Measurements from ENCODE around the gene FRMD4A.

FRMD4A gene

DNA sequence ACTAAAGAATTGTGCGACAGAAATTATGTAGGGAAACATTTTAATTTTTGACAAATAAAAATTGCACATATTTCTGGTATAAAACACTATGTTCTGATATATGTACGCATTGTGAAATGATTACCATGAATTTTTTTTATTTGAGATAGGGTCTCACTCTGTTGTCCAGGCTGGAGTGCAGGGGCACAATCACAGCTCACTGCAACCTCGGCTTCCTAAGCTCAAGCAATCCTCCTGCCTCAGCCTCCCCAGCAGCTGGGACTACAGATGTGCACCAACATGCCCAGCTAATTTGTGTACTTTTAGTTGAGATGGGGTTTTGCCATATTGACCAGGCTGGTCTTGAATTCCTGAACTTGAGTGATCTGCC, 149.2 kb downstream of the FRMD4A start:
- DNase-seq: no peak

DNA sequence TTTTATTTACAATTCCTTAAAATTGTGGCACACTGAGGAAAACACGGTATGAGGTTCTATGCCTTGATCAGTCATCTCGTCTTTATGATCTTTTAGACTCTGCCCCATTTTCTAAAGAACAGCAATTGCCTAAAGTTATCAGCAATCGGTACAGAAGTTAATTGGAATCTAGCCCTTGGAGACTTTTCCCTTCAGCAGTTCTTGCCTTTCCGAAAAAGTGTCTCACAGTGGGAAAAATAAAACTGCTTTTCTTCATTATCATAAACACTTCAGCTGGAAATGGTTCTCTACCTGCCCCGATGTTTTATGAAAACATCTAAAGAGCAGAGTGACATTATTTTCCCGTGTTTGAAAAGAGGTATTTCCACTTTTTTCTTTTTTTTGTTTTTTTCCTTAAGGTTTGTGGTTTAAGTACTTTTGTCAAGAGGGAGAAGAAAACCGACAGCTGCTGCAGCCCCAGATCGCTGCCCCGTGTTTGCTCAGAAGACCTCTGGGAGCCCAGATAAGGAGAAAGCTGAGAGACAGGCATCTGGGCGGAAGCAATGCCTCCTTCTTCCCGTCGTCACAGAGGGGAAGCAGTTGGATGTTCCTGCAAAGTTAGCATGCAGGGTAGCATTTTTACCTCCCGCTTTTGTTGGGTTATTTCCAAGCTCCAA, 149.7 kb downstream of the FRMD4A start:
- DNase-seq: no peak

DNA sequence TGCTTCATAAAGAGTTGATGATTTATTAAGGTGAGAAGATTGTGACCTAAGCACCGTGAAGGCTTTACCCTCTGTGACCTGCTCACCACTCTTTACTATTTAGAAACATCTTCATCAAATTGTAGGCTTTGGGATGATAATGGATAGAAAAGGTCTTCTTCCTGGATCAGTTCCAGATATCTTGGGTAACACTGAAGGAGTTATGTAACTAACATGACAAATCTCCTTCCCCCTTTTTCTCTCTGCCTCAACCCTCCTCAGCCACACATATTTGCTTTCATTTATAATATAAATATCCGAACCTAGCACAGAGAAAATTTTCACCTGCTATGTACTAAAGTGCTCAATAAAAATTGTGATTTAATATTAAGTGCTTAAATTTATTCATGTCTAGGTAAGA, 151.5 kb downstream of the FRMD4A start:
- DNase-seq: no peak

DNA sequence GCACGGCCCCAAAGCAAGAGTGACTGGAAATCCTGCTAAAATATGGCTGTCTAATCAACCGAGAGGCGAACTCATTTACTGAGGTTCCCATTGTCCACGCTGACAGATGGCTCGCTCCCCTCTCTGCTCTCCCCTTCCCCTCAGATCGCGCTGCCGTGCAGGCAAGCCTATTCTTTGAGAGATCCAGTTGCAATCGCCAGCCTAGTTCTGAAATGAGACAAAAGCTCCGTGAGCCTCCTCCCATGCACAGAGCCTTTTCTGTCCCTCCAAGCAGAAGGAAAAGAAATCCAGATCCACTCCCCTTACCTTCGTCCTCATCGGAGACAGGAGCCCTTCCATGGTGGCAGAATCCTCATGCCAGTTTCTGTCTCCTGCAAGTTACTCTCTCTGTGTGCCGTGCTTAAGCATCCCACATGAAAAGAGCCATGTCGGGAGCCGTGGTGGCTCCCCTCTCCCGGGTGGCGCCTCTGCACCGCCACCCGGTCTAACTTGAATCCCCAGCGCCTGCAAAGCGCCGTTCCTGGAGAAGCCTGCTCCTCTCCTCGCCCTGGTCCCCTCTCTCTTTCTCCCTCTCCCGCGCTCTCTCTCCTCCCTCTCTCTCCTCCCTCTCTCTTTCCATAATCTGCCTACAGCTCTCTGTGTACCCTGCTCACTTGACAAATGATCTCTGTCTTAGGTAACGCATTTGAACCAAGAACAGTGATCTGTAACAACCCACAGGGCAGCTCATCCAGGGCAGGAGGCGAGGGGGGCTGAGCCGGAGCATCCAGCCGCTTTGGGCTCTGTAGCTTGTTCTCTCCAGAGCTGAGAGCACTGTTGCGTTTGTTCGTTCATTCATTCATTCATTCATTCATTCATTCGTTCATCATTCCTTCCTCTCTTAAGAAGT, 156.8 kb downstream of the FRMD4A start:
- no peak for DNase-seq

DNA sequence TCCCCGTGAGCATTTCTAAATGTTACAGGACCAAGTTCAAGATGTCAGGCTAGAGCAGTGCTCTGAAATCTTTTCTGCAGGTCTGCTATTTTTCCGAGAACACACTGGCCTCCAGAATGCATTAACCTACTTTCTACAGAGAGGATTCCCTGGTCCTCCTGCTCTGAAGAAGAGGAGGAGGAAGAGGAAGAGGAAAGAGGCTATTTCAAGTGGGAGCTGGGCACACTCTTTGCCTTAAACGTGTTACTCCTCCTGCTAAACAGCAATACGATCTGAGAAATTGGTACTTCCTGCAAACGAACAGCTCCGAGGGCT, 157.4 kb downstream of the FRMD4A start:
- DNase-seq: no peak

DNA sequence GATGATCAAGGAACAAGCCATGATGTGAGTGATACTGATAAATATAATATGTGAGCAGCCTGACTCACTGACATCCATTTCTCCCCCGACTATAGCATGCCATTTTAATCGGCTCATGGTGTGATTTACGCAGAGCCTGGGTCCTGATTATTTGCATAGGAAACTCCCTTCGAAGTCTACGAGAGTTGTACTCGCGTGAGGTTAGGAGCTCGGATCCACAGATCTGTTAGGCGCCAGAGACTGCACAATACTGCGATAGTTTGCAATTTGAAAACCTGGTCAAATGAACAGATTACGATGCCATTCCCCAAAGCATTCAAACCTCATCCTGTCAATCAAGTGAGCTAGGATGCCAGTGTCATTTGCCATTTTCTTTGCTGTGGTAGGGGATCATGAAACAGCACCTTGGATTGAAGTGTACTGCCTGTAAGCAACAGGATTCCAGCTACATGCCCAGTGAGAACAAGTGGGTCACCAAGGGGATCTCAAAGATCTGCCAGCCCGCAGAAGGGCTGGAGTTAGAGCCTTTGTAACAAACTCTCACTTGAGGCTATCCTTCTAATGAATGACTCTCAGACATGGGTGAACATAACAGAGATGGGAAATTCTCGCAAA, 158.3 kb downstream of the FRMD4A start:
- DNase-seq: no peak

DNA sequence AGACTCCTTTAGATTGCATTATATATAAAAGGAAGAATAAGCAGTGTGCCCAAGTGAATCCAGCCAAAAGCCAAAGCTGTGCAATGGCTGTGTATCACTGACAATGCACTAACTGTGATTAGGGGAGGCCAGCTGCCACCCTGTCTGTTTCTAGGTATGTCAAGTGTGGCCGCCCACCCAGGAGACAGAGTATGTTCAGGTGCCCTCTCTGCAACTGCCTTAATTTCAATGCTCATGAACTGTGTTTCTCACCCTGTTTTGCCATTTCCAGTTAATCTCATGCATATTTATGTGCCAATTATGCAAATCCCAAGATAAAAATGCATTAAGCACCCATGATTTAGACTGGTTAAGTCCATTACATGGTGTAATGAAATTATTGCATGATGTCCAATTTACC, 159.4 kb downstream of the FRMD4A start:
- no peak for DNase-seq

DNA sequence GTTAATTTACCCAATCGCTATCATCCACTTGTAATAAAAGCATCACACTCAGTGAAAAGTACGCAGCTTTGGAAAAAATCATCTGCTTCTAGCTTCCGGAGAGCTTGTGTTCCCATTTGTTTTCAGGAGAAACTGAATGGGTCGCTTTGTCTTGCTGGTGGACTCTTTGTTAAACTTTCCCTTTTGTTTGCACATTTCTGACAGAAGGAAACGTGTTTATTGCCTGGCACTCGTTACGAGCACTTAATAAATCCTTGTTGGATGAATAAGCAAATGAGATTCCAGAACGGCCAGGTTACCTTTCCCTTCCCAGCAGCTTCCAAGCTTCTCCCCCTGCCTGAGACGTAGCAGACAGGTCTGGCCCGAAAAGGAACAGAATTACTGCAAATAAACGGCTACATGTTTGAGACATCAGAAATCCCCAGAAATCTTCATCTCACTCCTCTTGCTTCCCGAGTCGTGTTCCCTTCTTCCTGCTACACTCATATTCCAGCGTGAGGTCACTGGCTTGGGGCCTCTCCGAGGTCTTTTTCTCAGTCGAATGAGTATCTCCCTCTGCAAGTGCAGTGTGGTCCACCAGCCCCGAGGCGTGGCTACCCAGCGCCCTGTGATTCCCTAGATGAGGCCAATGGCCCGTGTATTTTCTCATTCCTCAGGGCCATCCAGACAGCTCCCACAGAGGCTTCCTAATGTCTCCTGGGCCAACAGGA, 167.2 kb downstream of the FRMD4A start:
- DNase-seq: no peak

DNA sequence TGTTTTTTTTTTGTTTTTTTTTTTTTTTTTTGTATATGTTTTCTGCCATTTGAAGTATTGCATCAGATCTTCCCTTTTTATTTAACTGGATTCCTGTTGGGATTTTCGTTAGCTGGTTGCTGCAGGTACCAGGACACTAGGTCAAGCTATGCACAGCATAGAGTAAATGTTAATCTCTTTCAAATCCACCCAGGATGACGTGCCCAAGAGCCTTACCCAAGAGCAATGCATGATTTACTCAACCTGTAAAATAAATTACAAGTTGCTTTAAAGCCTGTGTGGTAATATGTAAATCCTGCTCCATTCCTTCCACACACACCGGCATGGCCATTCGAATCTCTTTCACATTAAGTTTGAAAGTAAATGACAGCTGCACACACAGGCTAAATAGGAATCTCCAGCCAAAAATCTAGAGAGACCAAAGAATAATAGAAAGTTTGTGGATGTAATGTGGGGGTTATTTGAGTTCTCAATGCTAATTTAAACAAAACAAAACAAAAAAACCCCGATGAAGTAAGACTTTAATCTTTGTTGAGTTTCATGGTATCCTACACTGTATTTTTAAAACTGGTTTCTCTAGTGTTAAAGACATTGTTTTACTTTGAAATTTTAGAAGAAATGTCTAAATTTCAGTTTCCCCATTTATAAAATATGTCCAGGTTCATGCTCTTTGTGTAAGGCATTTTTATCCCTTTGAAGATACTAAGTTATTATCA, 167.9 kb downstream of the FRMD4A start:
- DNase-seq: no peak

DNA sequence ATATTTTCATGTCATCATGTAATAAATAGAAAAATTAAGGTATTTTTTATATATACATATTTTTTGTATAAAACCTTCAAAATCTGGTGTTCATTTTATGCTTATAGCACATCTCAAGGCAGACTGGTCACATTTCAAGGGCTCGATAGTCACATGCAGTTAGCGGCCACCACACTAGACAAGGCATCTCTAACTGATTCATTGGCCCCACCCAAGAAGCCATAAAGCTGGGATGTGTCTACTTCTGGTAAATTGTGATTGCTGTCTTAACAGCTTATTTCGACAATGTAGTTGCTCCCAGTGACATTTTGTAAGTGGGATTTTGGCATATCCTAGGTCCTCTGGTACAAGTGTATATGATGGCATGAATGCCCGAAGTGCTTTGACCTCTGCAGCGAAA, 168.7 kb downstream of the FRMD4A start:
- no peak for DNase-seq

DNA sequence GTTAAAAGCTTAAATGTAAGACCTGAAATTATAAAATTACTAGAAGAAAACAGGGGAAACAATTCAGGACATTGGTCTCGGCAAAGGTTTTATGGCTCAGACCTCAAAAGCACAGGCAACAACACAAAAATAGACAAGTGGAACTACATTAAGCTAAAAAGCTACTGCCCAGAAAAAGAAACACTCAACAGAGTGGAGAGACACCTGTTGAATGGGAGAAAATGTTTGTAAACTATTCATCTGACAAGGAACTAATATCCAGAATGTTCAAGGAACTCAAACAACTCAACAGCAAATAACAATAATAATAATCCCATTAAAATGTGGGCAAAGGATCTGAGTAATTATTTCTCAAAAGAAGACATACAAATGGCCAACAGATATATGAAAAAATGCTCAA, 170.4 kb downstream of the FRMD4A start:
- no peak for DNase-seq

DNA sequence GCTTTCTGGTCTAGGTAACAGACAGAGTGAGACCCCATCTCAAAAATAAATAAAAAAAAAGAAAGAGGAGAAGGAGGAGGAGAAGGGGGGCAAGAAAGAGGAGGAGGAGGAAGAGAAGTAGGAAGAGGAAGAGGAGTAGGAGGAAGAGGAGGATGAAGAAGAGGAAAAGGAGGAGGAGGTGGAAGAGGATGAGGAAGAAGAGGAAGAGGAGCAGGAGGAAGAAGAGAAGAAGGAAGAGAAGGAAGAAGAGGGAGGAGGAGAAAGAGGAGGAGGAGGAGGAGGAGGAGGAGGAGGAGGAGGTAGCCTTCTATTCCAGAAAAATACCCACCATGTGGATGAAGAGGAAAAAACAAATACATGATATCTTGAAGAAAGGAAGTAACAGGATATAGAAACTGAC, 172.1 kb downstream of the FRMD4A start:
- no peak for DNase-seq

DNA sequence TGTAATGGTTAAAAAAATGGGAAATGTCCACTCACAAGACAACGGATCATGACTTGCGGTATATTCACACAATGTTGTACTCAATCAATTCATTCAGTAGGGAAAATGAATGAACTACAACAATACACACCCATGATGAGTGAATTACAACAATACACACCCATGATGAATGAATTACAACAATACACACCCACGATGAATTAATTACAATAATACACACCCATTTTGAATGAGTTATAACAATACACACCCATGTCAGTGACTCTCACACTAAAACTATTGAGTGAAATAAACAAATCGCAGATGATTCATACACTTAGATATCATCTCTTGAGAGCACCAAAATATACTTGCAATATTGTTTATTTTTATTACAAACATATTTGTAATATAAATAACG, 174.6 kb downstream of the FRMD4A start:
- no peak for DNase-seq

DNA sequence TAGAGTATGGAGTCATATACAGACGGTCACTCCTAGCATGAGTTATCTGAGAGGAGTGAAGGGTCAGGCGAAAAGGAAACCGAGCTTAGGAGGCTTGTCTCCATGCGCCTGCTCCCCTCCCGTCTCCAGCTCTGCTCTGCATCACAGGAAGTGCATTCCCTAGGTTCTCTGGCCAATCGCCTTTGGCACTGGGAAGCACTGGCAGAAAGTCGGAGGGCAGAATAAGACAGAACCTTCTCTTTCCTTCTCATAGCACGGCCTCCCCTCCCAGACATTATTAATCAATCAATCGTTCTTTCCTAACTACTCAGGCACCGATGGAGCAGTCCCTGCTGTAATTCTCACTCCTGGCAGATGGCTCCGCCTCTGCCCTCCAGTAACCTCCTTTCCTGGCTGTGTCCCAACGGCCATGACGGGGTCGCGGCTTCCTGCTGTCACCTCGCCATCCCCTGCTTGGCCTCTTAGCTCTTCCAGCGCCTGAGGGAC, 177.1 kb downstream of the FRMD4A start:
- DNase-seq: no peak

DNA sequence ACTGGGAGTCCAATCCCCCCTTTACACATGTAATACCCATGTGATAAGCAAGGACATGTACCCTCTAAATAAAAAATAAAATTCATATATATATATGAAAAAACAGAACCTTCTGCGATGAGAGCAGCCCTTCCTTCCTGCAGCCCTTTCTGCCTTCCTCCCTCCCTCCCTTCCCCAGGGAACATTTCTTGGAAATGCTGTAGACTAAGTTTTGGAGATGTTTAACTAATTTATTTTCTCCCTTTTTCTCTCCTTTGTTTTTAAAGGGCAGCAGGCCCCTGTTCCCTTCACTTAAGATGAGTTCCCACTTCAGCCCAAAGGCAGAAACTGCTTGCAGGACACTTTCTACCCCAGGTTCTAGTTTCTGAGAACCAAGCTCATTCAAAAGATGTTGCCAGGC, 179.2 kb downstream of the FRMD4A start:
- DNase-seq: no peak

DNA sequence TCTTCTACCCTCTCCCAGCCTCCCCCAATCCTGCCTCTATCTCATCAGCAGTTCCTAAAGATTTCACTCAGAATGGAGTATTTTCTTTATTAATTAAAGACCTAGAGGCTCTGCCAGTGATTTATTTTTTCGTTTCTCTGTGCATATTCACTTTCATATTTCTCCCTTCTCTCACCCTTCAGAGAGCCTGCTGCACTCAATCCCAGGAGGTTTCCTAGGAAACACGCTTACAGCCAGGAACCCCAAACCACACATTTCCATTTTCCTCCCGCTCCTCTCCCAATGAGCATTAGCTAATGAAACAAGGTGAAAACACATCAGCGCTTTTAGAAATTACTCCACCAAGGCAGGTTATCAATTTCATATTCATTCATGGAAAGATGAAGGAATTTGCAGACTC, 180.2 kb downstream of the FRMD4A start:
- DNase-seq: no peak

DNA sequence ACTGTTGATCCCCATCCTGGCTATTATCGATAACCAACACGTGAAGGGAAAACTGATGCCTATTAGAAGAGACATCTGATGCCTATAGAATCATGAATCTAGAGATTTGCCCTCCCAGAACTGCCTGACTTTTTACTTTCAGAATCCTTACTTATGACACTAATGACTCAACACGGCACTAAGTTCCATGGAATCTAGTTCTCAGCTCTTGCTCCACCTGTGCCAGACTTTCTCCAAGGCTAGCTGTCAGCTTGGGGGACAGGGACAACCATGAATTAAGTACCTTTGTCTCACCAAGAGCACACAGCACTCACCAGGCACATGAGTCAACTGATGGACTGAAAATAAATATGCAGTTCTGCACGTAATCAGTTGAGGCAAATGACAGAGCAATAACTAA, 184.2 kb downstream of the FRMD4A start:
- no peak for DNase-seq

DNA sequence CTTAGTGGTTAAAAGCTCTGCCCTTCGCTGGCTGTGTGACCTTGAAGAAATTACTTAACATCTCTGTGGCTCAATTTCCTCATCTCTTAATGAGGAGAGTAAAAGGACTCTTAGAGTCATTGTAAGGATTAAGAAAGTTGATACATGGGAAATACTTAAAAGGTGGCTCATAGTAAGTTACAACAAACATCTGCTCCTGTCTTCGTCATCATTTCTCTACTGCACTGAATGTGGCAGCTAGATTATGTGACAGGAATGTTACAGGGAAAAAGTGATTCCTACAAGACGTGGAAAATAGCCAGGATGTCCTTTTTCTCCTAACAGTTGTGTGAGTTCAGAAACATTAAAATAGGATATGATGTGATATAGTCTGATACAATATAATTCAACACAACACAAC, 184.7 kb downstream of the FRMD4A start:
- DNase-seq: no peak

DNA sequence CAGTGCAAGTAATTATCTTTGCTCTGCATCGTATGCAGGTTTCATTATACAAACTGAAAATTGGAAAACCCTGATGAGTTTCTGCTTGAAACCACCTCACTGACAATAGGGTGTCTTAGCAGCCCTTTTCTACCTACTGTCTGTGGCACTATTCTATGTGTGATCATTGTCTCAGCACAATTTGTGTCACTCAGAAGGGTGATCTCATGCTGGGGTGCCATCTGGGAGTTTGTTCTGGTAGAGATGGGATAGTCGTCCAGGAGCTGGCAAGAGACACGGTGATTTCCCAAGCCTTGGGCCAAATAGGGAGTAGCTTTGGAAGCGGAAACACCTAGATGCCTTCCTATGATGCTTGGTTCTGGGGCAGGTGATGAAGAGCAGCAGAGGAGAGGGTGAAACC, 186.3 kb downstream of the FRMD4A start:
- no peak for DNase-seq

DNA sequence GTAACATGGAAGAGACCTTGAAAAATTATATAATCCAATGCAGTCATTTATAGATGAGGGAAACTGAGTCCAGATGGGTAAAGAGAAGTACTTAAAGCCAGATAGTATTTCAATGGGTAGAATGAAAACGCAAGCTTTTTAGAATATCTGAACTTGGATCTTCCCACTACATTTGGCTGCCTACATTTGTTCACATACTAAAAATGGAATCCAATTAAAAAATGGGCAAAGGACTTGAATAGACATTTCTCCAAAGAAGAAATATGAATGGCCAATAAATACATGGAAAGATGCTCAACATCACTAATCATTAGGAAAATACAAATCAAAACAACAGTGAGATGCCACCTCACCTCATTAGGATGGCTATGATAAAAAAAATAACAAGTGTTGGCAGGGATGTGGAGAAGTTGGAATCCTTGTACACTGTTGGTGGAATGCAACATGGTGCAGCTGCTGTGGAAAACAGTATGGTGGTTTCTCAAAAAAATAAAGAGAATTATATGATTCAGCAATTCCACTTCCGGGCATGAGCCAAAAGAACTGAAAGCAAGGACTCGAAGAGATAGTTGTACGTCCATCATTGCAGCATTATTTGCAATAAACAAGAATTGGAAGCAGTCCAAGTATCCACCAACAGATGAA, 188.0 kb downstream of the FRMD4A start:
- no peak for DNase-seq

DNA sequence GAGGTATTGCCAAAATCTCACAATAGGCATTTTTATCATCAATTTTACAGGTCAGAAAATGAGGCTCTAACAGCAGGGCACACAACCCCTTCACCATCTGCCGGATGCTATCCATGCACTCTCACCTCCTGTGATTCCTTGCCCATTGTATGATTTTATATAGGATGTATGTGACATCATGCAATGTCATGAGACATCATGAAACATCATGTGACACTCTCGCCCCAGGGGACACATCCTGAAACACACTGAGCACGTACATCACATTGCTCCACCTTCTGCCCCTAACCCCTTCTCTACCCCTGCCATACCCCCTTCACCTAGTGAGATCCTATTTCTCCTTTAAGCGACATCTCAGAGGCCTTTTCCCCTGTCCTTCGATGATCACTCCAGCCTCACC, 189.4 kb downstream of the FRMD4A start:
- DNase-seq: no peak

DNA sequence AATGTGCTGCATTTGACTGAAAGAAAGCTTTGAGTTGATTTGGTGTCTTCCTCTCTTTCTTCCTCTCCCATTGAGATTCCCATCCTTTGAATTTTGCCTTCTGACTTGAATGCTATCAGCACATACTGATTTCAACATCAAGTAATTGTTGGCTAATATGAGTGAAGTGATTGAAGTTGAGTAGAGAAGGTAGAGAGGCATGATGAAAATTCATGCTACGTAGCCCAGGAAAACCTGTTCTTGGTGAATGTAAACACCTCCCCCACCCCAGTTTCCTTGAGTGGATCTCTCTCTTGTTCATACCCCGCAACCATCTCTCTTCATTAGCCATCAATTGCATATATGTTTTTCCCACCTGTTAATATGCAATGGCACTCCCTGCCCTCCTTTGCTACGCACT, 193.3 kb downstream of the FRMD4A start:
- DNase-seq: no peak
